GM23248 (cell line): ENCODE data around the gene MST1. TPM values are rescaled to one million over a fixed set of nuclear protein-coding genes. Genes with fewer than 3 reads are reported as not detected.

Source experiments
- DNase-seq: peaks from one replicate; pipeline ENCODE4 v3.0.0-alpha.2; 2015
- H2AFZ ChIP-seq: fragments of 200-600 bp; sonication (generic); 2 replicates; pipeline ENCODE4 v1.6.1; 2016; ENCODE audit warnings: antibody characterized with exemption
- H3F3A ChIP-seq: fragments of 200-600 bp; sonication (generic); 2 replicates; pipeline ENCODE4 v1.6.1; 2016; ENCODE audit warnings: mild to moderate bottlenecking, antibody characterized with exemption, mixed run types; ENCODE audit not compliant: insufficient read depth
- H3K27ac ChIP-seq: fragments of 200-600 bp; sonication (generic); 2 replicates; pipeline ENCODE4 v1.5.1; 2016; ENCODE audit warnings: mild to moderate bottlenecking
- H3K27me3 ChIP-seq: fragments of 200-600 bp; sonication (generic); replicated peaks from 2 replicates; pipeline ENCODE4 v1.6.1; 2016; ENCODE audit warnings: mild to moderate bottlenecking; ENCODE audit not compliant: insufficient read depth
- H3K36me3 ChIP-seq: fragments of 200-600 bp; sonication (generic); 2 replicates; pipeline ENCODE4 v1.6.1; 2016; ENCODE audit warnings: low read depth, mild to moderate bottlenecking
- H3K4me1 ChIP-seq: fragments of 200-600 bp; sonication (generic); 2 replicates; pipeline ENCODE4 v1.6.1; 2016; ENCODE audit warnings: mild to moderate bottlenecking; ENCODE audit not compliant: insufficient read depth
- H3K4me2 ChIP-seq: fragments of 200-600 bp; sonication (generic); one replicate; pipeline ENCODE4 v1.6.1; 2016; ENCODE audit warnings: mild to moderate bottlenecking; ENCODE audit not compliant: unreplicated experiment
- H3K4me3 ChIP-seq: fragments of 200-600 bp; sonication (generic); 2 replicates; pipeline ENCODE4 v1.5.1; 2016; ENCODE audit warnings: mild to moderate bottlenecking
- H3K79me2 ChIP-seq: fragments of 200-600 bp; sonication (generic); 2 replicates; pipeline ENCODE4 v1.6.1; 2016; ENCODE audit warnings: mild to moderate bottlenecking; ENCODE audit not compliant: insufficient read depth
- H3K9ac ChIP-seq: fragments of 200-600 bp; sonication (generic); 2 replicates; pipeline ENCODE4 v1.6.1; 2016; ENCODE audit warnings: mild to moderate bottlenecking
- H3K9me2 ChIP-seq: fragments of 200-600 bp; sonication (generic); 2 replicates; pipeline ENCODE4 v1.6.1; 2016; ENCODE audit warnings: mixed run types, mild to moderate bottlenecking, moderate library complexity; ENCODE audit not compliant: insufficient read depth
- H3K9me3 ChIP-seq: fragments of 200-600 bp; sonication (generic); one replicate; pipeline ENCODE4 v1.6.1; 2017; ENCODE audit warnings: low read depth
- H4K20me1 ChIP-seq: fragments of 200-600 bp; sonication (generic); 2 replicates; pipeline ENCODE4 v1.6.0; 2016; ENCODE audit not compliant: insufficient read depth
- EZH2 ChIP-seq: fragments of 200-600 bp; sonication (generic); IDR thresholded peaks from 2 replicates; pipeline ENCODE4 v1.6.1; 2018; ENCODE audit warnings: antibody characterized with exemption, mild to moderate bottlenecking; ENCODE audit not compliant: insufficient read depth, poor library complexity, severe bottlenecking
- EZH2phosphoT487 ChIP-seq: fragments of 200-600 bp; sonication (generic); IDR thresholded peaks from 2 replicates; pipeline ENCODE4 v1.6.1; 2018; ENCODE audit warnings: antibody characterized with exemption, moderate library complexity, mild to moderate bottlenecking, low read depth; ENCODE audit not compliant: insufficient read depth
- WGBS, 2 experiments: methylation state at CpG; one replicate each; pipeline ENCODE4 v1.1.6; 2015 to 2017; ENCODE audit warnings: low lambda C conversion rate in 2 of 2, low coverage in 1 of 2; ENCODE audit errors: missing lambda C conversion rate in 2 of 2; 5-methylcytosine and 5-hydroxymethylcytosine counted together
- in situ Hi-C: fragments of 300-500 bp; cut with MboI; formaldehyde crosslinking; loops from 2 replicates; pipeline ENCODE4 v1.15.0; 2020
- polyA plus RNA-seq: library from polyadenylated mRNA; unstranded; fragments of >200 nt; fragmentation: Nextera tagmentation; extraction: Ambion mirVana; gene quantifications from 2 replicates; pipeline ENCODE4 v1.2.1, GENCODE V29; 2016
- total RNA-seq: library from RNA; depleted of rRNA; stranded (reverse); fragments of >200 nt; shearing (Covaris generic); gene quantifications from 2 replicates; pipeline ENCODE4 v1.2.3, GENCODE V29; 2014

Gene MST1
- total and polyA plus RNA-seq, 2 experiments from 2014 or later: 3.0 to 6.4 TPM

DNA sequence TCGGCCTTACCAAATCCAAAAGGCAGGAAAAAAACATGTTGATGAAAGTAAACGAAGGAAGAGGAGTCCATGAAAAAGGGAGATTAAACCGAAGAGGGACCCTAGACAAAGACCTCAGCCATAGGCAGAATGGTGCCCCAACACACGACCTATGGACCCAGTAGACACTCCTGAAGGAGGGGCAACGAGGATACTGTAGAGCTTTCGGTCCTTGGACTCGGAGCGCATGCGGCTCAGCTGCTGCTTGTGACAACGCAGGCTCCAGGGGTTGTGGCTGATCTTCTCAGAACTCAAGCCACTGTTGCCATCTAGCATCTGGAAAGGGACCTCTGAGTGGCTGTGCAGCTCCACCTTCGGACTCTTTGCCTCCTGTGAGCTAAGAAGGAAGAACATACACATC, 43.3 kb upstream of the MST1 start:
- in situ Hi-C loops: no loop called here
- Histone ChIP-seq H4K20me1 (0 out of 2 replicates have a peak, but pooled peaks cover 4% of the 10 kb centered on the region), H3K36me3 (peaks cover 19% of the 10 kb centered on the region; the same call in 1 of the 2 replicates), H3F3A (peaks cover 7% of the 10 kb centered on the region; the same call in 1 of the 2 replicates), H3K4me1 (no peaks in the 10 kb centered on the region), H3K27ac (no peak overlapping the region), H3K4me2 (no peak overlapping the region), H2AFZ (no peak overlapping the region), H3K9me3 (no peaks in the 10 kb centered on the region), H3K9ac (no peak overlapping the region), H3K79me2 (peaks cover 47% of the 10 kb centered on the region), H3K9me2 (no peaks in the 10 kb centered on the region), H3K4me3 (no peak overlapping the region), H3K27me3 (no peaks in the 10 kb centered on the region)
- no peak for DNase-seq
- 84 to 85% methylated on average over 11 of the region's 11 CpGs for WGBS, 2 experiments
- no peak for TF ChIP-seq EZH2phosphoT487
- TF ChIP-seq EZH2: no peak

DNA sequence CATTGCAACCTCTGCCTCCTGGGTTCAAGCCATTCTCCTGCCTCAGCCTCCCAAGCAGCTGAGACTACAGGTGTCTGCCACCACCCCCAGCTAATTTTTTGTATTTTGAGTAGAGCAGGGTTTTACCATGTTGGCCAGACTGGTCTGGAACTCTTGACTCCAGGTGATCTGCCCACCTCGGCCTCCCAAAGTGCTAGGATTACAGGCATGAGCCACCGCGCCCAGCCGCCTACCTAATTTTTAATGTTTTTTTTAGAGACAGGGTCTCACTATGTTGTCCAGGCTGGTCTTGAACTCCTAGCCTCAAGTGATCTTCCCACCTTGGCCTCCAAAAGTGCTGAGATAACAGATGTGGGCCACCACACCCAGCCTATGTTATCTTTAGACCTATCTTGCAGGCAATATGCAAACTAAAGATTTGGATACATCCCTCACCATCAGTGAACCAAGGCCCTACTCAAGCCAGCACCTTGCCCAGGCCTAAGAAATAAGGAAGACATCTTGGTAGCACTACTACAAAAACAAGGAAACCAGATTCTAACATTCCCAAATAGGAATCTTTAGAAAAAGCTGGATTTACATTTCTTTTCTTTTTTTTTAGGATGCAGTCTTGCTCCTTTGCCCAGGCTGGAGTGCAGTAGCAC, 40.8 kb upstream of the MST1 start:
- peaks cover 31% of the 10 kb centered on the region for H3K79me2 ChIP-seq
- H3K9me3 ChIP-seq: no peaks in the 10 kb centered on the region
- no peak for TF ChIP-seq EZH2phosphoT487
- no peak for TF ChIP-seq EZH2
- no peaks in the 10 kb centered on the region for H3K4me1 ChIP-seq
- 0 out of 2 replicates have a peak, but pooled peaks cover 4% of the 10 kb centered on the region for H4K20me1 ChIP-seq
- H3F3A ChIP-seq: no peaks in the 10 kb centered on the region; the same call in 1 of the 2 replicates
- no peak for DNase-seq
- no peak overlapping the region for H3K4me3 ChIP-seq
- no peaks in the 10 kb centered on the region for H3K27me3 ChIP-seq
- no peak overlapping the region for H3K4me2 ChIP-seq
- in situ Hi-C loops: no loop called here
- no peak overlapping the region for H3K9ac ChIP-seq
- no peak overlapping the region for H3K27ac ChIP-seq
- H2AFZ ChIP-seq: no peak overlapping the region
- peaks cover 7% of the 10 kb centered on the region; the same call in 1 of the 2 replicates for H3K36me3 ChIP-seq
- H3K9me2 ChIP-seq: no peaks in the 10 kb centered on the region
- WGBS, 2 experiments: 92 to 95% methylated on average over 4 of the region's 4 CpGs

DNA sequence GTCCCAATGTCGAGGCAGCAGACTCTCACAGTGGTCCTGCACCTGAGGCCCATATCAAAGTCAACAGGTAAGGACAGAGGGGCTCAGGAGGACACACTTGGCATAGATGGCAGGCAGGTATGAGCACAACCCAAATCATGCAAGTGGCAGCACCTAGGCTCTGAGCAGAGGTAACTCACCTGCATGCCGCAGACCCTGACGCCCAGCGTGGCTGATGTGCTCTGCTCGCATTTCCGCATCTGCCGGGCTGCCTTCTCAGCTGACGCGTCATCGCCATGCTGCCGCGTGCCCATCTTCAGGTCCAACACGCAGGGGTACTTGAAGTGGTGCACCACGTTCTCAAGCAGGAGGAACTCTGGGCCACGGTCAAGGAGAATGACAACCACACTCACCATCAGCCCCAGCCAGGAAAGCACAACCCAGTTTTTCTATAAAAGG, 38.7 kb upstream of the MST1 start:
- in situ Hi-C loops: no loop called here
- Histone ChIP-seq H3K27me3 (no peaks in the 10 kb centered on the region), H3K4me2 (no peak overlapping the region), H3K9me2 (no peaks in the 10 kb centered on the region), H3K4me3 (no peak overlapping the region), H3F3A (no peaks in the 10 kb centered on the region; the same call in 1 of the 2 replicates), H3K4me1 (no peaks in the 10 kb centered on the region), H3K9ac (no peak overlapping the region), H3K9me3 (no peaks in the 10 kb centered on the region), H4K20me1 (no peaks in the 10 kb centered on the region), H3K36me3 (peaks cover 6% of the 10 kb centered on the region; the same call in 1 of the 2 replicates), H3K27ac (no peak overlapping the region), H2AFZ (no peak overlapping the region), H3K79me2 (peaks cover 17% of the 10 kb centered on the region)
- DNase-seq: no peak
- TF ChIP-seq EZH2: no peak
- 87 to 92% methylated on average over 15 of the region's 15 CpGs for WGBS, 2 experiments

DNA sequence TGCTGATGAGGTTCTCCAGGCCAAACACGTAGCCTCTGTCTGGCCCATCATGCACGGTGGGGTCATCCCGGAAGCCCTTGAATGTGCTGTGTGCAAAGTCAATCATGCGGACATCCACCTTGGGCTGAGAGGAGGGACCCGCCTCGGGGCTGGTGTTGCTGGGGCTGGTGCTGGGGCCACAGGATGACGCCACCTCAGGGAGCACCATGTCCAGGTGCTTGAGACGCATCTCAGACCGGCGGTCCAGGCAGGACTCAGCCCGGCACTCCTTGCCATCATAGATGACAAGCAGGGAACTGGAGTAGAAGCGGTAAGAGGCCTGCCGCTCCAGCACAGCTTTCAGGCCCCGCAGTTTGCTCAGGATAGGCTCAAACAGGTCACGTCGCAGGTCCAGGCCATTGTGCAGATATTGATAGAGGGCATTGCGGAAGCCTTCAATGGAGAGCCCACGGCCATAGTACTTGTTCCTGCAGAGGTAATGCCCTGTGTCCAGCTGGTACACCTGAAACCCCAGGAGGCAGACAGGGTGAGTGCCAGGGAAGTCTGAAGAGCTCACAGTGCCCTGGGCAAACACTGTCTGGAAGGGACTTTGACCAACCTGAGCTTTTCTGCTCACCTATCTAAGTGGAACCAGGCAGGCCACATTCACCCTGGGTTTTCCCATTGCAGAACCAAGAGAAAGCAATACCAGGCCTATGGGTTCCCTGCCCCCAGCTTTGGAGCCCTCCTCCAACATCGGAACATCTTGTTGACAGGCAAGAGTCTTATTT, 38.1 kb upstream of the MST1 start:
- in situ Hi-C loops: no loop called here
- H3K4me3 ChIP-seq: no peak overlapping the region
- H3K4me1 ChIP-seq: peaks cover 6% of the 10 kb centered on the region; the same call in 1 of the 2 replicates
- H3K9me3 ChIP-seq: no peaks in the 10 kb centered on the region
- no peak for DNase-seq
- peaks cover 18% of the 10 kb centered on the region for H3K79me2 ChIP-seq
- no peak overlapping the region for H2AFZ ChIP-seq
- H3K4me2 ChIP-seq: no peak overlapping the region
- H3F3A ChIP-seq: no peaks in the 10 kb centered on the region; the same call in 1 of the 2 replicates
- H3K9me2 ChIP-seq: no peaks in the 10 kb centered on the region
- H3K36me3 ChIP-seq: 0 out of 2 replicates have a peak, but pooled peaks cover 6% of the 10 kb centered on the region
- H3K27me3 ChIP-seq: no peaks in the 10 kb centered on the region
- no peaks in the 10 kb centered on the region for H4K20me1 ChIP-seq
- WGBS, 2 experiments: 88 to 91% methylated on average over 19 of the region's 19 CpGs
- TF ChIP-seq EZH2phosphoT487 (no peak), EZH2 (no peak)
- H3K9ac ChIP-seq: no peak overlapping the region
- H3K27ac ChIP-seq: no peak overlapping the region
